Measurements from ENCODE around the gene BANF1. TPM values are rescaled to one million over a fixed set of nuclear protein-coding genes. Genes with fewer than 3 reads are reported as not detected.
A peak's percentile ranks its signal among the peaks of the same experiment; 100 is the strongest.

BANF1 gene, protein sequence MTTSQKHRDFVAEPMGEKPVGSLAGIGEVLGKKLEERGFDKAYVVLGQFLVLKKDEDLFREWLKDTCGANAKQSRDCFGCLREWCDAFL
- 100 to 1,000 TPM in 2 of 3 donors, 10 to 100 TPM in 1; 75.9 to 175 (median 123) TPM for polyA plus RNA-seq

GRCh38 chr11:66001942-66002647, at the start of gene BANF1, which contains the start of gene EIF1AD:
TSS of gene BANF1 (plus strand) at chr11:66002503. CDS start at chr11:66003251, 748 bp downstream.
TSS of gene EIF1AD (minus strand) at chr11:66002157. CDS start at chr11:66000389, 1,768 bp downstream.
- H3K27ac ChIP-seq (ENCODE audit: low read depth, low read length) = peak within 1 kb of the TSS; percentile 75
- WGBS, 3 donors = 0 to 1% (median 0%) methylated on average over 50 to 55 of the region's 55 CpGs

- H3K27ac ChIP-seq (ENCODE audit: low read depth, low read length) = no peak overlapping the region
- WGBS, 3 donors = 91 to 93% (median 92%) methylated on average over 19 to 20 of the region's 20 CpGs
These were observed 48.8 kb upstream of the BANF1 start for GRCh38 chr11:65953471-65953870.

- 71 to 74% (median 73%) methylated on average over 8 of the region's 8 CpGs for WGBS, 3 donors
- H3K27ac ChIP-seq (ENCODE audit: low read depth, low read length) = no peak overlapping the region
These were observed 47.5 kb upstream of the BANF1 start for GRCh38 chr11:65954771-65955170.

GRCh38 chr11:65958291-65958690, 44.0 kb upstream of the BANF1 start:
- 58 to 62% (median 61%) methylated on average over 4 of the region's 4 CpGs for WGBS, 3 donors
- H3K27ac ChIP-seq (ENCODE audit: low read depth, low read length) = no peak overlapping the region

- no peak overlapping the region for H3K27ac ChIP-seq (ENCODE audit: low read depth, low read length)
- 74 to 82% (median 77%) methylated on average over 17 of the region's 17 CpGs for WGBS, 3 donors
These were observed 43.4 kb upstream of the BANF1 start for GRCh38 chr11:65958774-65959420.

GRCh38 chr11:65960824-65961266, 41.5 kb upstream of the BANF1 start:
- 46 to 52% (median 52%) methylated on average over 16 of the region's 16 CpGs for WGBS, 3 donors
- peak overlapping the region; percentile 10 for H3K27ac ChIP-seq (ENCODE audit: low read depth, low read length)

- 0% methylated on average over 94 to 97 of the region's 97 CpGs for WGBS, 3 donors
- H3K27ac ChIP-seq (ENCODE audit: low read depth, low read length) = peak within 1 kb of the TSS; percentile 10
These were observed 40.8 kb upstream of the BANF1 start, which contains the start of gene SART1 for GRCh38 chr11:65961267-65962140. TSS of gene SART1 (plus strand) at chr11:65961734. CDS start at chr11:65961781, 47 bp downstream.

GRCh38 chr11:65962141-65962564, 40.1 kb upstream of the BANF1 start:
- WGBS, 3 donors = 2 to 7% (median 6%) methylated on average over 13 of the region's 13 CpGs
- H3K27ac ChIP-seq (ENCODE audit: low read depth, low read length) = no peak overlapping the region

DNA sequence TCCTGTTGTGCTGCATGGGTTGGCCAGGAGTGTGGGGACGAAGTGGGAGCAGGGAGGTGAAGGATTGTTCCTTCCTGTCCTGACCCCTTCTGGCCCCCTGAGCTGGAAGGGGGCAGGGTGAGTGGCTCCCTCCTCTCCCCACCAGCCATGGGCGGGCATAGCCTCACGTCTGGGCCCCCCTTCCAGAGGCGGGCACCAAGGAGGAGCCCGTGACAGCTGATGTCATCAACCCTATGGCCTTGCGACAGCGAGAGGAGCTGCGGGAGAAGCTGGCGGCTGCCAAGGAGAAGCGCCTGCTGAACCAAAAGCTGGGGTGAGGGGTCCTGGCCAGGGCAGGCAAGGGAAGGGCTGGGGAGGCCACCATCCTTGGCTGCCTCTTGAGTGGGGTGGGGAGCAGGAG, 37.4 kb upstream of the BANF1 start:
- H3K27ac ChIP-seq (ENCODE audit: low read depth, low read length) = no peak overlapping the region
- WGBS, 3 donors = 81 to 88% (median 86%) methylated on average over 10 of the region's 10 CpGs

DNA sequence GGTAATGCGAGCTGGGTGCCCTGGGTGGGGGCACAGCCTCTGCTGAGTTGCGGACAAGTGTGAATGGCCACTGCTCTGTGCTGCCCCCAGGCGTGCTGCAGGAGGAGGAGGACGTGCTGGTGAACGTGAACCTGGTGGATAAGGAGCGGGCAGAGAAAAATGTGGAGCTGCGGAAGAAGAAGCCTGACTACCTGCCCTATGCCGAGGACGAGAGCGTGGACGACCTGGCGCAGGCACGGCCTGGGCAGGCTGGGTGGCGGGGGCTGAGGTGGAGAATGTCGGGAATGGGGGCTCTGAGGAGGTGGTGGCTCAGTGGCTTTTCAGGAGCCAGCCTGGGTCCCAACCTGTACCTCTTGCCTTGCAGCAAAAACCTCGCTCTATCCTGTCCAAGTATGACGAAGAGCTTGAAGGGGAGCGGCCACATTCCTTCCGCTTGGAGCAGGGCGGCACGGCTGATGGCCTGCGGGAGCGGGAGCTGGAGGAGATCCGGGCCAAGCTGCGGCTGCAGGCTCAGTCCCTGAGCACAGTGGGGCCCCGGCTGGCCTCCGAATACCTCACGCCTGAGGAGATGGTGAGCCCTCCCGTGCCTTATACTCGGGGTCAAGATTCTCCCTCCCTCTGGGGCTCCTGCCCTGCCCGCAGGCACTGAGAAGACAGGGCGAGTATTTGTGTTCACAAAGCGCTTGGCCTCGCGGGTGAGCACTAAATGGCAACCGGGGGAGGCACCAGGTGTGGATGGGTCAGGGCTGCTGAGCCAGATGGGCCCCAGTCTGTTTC, 36.1 kb upstream of the BANF1 start:
- 93 to 94% (median 93%) methylated on average over 36 of the region's 36 CpGs for WGBS, 3 donors
- H3K27ac ChIP-seq (ENCODE audit: low read depth, low read length) = no peak overlapping the region

DNA sequence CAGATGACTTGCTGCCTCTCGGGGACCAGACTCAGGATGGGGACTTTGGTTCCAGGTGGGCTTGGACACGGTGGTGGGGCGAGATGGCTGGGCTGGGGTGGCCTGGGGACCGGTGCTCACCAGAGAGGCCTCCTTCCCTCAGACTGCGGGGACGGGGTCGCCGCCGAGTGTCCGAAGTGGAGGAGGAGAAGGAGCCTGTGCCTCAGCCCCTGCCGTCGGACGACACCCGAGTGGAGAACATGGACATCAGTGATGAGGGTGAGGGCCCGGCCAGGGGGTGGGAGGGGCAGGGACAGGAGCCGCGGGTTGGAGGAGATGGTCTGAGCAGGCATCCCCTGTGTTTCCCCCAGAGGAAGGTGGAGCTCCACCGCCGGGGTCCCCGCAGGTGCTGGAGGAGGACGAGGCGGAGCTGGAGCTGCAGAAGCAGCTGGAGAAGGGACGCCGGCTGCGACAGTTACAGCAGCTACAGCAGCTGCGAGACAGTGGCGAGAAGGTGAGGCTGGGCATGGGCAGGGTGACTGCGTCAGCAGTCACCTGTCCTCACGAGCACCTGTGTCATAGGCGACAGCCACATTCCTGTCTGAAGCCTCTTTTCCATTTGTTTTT, 34.9 kb upstream of the BANF1 start:
- WGBS, 3 donors = 92 to 94% (median 94%) methylated on average over 25 to 30 of the region's 30 CpGs
- no peak overlapping the region for H3K27ac ChIP-seq (ENCODE audit: low read depth, low read length)

- H3K27ac ChIP-seq (ENCODE audit: low read depth, low read length) = peak overlapping the region; percentile 36
These were observed 33.5 kb upstream of the BANF1 start for GRCh38 chr11:65968600-65969482.

GRCh38 chr11:65972116-65972515, 30.2 kb upstream of the BANF1 start:
- WGBS, 3 donors = 73 to 94% (median 87%) methylated on average over 8 of the region's 8 CpGs
- no peak overlapping the region for H3K27ac ChIP-seq (ENCODE audit: low read depth, low read length)

More at GRCh38 chr11:65968600-65969482, 33.5 kb upstream of the BANF1 start:
- WGBS, 3 donors = 75 to 80% (median 79%) methylated on average over 14 to 15 of the region's 15 CpGs

GRCh38 chr11:65973439-65974110, 28.7 kb upstream of the BANF1 start:
- H3K27ac ChIP-seq (ENCODE audit: low read depth, low read length) = no peak overlapping the region
- 91 to 97% (median 96%) methylated on average over 13 of the region's 13 CpGs for WGBS, 3 donors

DNA sequence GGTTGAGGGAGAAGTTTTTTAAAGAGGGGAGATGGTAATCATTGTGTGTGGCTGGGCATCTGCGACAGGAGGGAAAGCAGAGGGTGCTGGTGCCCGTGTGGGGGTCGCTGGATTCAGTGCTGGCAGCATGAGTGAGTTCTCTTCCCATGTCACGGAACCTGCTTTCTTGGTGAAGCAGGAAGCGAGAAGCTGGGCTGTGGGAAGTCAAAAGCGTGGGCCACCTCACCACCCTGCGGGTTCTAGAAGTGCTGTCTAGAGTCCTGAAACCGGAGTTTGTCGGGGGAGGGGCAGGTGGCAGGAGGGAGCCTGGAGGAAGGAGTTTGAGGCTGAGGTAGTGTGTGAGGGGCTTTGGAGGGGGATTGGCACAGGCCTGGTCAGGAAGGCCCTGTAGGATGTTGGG, 26.5 kb upstream of the BANF1 start:
- no peak overlapping the region for H3K27ac ChIP-seq (ENCODE audit: low read depth, low read length)
- WGBS, 3 donors = 93 to 95% (median 93%) methylated on average over 9 of the region's 9 CpGs

Measured in adipose tissue (tissue), 3 donors.